HG02610 (cell line): ENCODE results near the gene CHI3L1.
"Not testable (repeated sequence)": the region's sequence is repeated elsewhere in the genome, so short reads cannot be mapped to it uniquely, and the experiment has no call there.

Experiments used
- ATAC-seq: cut with Tn5 transposase; IDR thresholded peaks from one replicate; pipeline ENCODE4 v1.9.1; 2021; ENCODE audit warnings: mild to moderate bottlenecking, moderate library complexity; ENCODE audit not compliant: unreplicated experiment

The CHI3L1 gene

GRCh38 chr1:203186446-203187303 lies at the start of gene CHI3L1:
Gene CHI3L1, minus strand, starts transcription at chr1:203186704. Its CDS starts 81 bp downstream, at chr1:203186623.
- no peak for ATAC-seq

- not testable (repeated sequence) for ATAC-seq
These were observed 48.4 kb upstream of the CHI3L1 start for GRCh38 chr1:203234901-203235300.

- no peak for ATAC-seq
These were observed 43.1 kb upstream of the CHI3L1 start, which contains the start of gene CHIT1 for GRCh38 chr1:203229471-203230135. Gene CHIT1, minus strand, starts transcription at chr1:203229673. Its CDS starts 37 bp downstream, at chr1:203229636.

- ATAC-seq: no peak
These were observed 42.2 kb upstream of the CHI3L1 start for GRCh38 chr1:203228670-203229069.

- no peak for ATAC-seq
These were observed 41.0 kb upstream of the CHI3L1 start for GRCh38 chr1:203227371-203228083.

GRCh38 chr1:203225071-203225470 lies 38.6 kb upstream of the CHI3L1 start:
- ATAC-seq: no peak

- ATAC-seq: no peak
These were observed 36.7 kb upstream of the CHI3L1 start for GRCh38 chr1:203223012-203223775.

GRCh38 chr1:203219934-203220333 lies 33.4 kb upstream of the CHI3L1 start:
- no peak for ATAC-seq

- ATAC-seq: no peak
These were observed 32.7 kb upstream of the CHI3L1 start for GRCh38 chr1:203219171-203219570.

- ATAC-seq: no peak
These were observed 31.2 kb upstream of the CHI3L1 start for GRCh38 chr1:203217668-203218067.

GRCh38 chr1:203217139-203217655 lies 30.7 kb upstream of the CHI3L1 start:
- ATAC-seq: no peak

- ATAC-seq: no peak
These were observed 30.0 kb upstream of the CHI3L1 start for GRCh38 chr1:203216274-203217138.

GRCh38 chr1:203215573-203215972 lies 29.1 kb upstream of the CHI3L1 start:
- no peak for ATAC-seq

GRCh38 chr1:203214871-203215270 lies 28.4 kb upstream of the CHI3L1 start:
- ATAC-seq: no peak

GRCh38 chr1:203213126-203213525 lies 26.6 kb upstream of the CHI3L1 start:
- no peak for ATAC-seq

GRCh38 chr1:203211812-203212211 lies 25.3 kb upstream of the CHI3L1 start:
- no peak for ATAC-seq

- ATAC-seq: no peak
These were observed 24.5 kb upstream of the CHI3L1 start for GRCh38 chr1:203210988-203211387.

GRCh38 chr1:203210350-203210749 lies 23.8 kb upstream of the CHI3L1 start:
- ATAC-seq: no peak

- ATAC-seq: no peak
These were observed 21.7 kb upstream of the CHI3L1 start for GRCh38 chr1:203208181-203208580.
